Lower leg skin (tissue), 3 donors: ENCODE data around the gene L3MBTL3.

ENCODE experiments used
- CTCF ChIP-seq, 3 donors: fragments of 450-650 bp; IDR thresholded peaks; one replicate each; pipeline ENCODE4 v1.5.1; 2016; ENCODE audit warnings: antibody characterized with exemption in 3 of 3, mild to moderate bottlenecking in 3 of 3, moderate library complexity in 2 of 3
- POLR2A ChIP-seq, 2 donors: fragments of 450-650 bp; IDR thresholded peaks; one replicate each; pipeline ENCODE4 v1.6.1; 2016 to 2017; ENCODE audit warnings: antibody characterized with exemption in 2 of 2, mild to moderate bottlenecking in 1 of 2, moderate library complexity in 1 of 2

GRCh38 chr6:130041594-130041993, 23.2 kb downstream of the L3MBTL3 start:
- TF ChIP-seq CTCF (IDR thresholded peaks at IDR 0.05): no peak
- TF ChIP-seq POLR2A (IDR thresholded peaks at IDR 0.05): no peak
